ENCODE results near the gene CCL5.

DNA sequence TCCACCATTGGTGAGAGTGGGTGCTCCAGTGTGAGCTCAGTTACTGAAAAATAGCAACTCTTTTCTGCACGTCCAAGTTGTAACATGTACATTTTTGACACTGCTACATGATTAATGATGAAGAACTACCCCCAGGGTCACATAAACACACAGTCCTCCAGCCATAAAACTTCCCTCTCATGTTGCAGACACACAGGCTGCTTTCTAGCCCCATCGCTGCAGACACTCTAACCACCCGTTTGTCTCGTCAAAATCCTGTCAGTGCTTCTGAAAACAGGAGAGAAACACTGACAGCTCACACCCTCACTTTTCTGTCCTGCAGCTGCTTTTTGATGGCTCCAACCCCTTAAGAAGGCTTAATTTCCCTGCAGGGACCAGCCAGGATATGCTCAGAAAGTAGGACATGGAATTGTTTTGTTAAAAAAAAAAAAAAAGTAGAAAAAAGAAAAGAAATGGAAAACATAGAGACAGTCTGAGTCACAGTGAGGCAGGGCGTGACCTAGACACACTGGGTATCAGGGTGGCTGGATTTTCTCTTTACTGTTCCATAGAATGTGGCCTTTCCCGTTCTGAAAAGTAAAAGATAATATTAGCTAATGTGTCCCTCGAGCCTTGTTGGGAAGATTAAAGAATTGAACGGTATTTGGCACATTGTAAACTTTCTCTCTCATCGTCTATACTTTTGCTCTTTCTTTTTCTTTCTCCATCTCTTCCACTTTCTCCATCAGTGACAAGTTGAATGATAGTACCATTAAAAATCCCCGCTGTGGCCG is 20.7 kb upstream of the CCL5 start:
- no peak for TF ChIP-seq POLR2A (IDR thresholded peaks at IDR 0.05)
- TF ChIP-seq, protein P1, sequence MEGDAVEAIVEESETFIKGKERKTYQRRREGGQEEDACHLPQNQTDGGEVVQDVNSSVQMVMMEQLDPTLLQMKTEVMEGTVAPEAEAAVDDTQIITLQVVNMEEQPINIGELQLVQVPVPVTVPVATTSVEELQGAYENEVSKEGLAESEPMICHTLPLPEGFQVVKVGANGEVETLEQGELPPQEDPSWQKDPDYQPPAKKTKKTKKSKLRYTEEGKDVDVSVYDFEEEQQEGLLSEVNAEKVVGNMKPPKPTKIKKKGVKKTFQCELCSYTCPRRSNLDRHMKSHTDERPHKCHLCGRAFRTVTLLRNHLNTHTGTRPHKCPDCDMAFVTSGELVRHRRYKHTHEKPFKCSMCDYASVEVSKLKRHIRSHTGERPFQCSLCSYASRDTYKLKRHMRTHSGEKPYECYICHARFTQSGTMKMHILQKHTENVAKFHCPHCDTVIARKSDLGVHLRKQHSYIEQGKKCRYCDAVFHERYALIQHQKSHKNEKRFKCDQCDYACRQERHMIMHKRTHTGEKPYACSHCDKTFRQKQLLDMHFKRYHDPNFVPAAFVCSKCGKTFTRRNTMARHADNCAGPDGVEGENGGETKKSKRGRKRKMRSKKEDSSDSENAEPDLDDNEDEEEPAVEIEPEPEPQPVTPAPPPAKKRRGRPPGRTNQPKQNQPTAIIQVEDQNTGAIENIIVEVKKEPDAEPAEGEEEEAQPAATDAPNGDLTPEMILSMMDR (IDR thresholded peaks at IDR 0.05) = no peak
